IPS DF 4.7 (cell line): ENCODE results near the gene KRT32.
"Not testable (repeated sequence)": the region's sequence is repeated elsewhere in the genome, so short reads cannot be mapped to it uniquely, and the experiment has no call there.

Experiments used
- DNase-seq: peaks from one replicate; pipeline ENCODE4 v3.0.0-alpha.2; 2013; ENCODE audit warnings: low spot score; ENCODE audit errors: extremely low read depth

KRT32 gene

DNA sequence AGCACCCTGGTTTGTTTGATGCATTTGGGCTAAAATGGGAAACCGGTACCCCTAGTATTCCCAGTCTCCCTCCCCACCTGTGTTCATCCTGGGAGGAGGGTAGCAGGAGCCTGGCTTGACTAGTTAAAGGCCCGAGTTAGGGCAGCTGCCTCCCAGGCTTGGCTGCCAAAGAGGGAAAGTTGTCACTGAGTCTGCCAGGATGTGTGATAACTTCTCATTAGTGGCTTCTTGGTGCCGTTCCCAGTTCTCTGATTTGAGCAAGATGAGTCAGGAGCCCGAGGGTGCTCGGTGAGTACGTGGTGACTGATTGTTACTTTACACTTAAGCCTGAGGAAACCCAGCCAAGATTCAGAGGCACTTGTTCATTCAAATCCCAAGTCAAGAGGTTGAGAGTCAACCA is 2.5 kb downstream of the KRT32 start:
- no peak for DNase-seq

GRCh38 chr17:41464173-41464572 is 3.0 kb downstream of the KRT32 start:
- DNase-seq = no peak

DNA sequence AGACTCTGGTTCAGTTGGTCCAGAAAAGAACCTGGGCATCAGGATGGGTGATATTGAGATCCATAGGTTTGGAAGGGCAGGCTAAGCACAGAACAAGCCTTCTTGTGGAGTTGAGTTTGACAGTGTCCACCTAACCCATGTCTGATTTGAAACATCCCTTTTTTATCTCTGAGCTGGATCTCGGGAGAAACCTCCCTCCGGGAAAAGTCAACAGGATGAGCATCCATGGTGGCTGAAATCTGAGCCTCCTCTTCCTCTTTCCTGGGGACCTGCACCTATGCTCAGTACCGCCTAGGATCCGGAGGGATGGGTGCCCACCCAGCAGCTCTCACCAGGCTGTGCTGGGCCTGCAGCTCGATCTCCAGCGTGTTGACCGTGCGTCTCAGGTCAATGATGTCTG is 3.4 kb downstream of the KRT32 start:
- no peak for DNase-seq

DNA sequence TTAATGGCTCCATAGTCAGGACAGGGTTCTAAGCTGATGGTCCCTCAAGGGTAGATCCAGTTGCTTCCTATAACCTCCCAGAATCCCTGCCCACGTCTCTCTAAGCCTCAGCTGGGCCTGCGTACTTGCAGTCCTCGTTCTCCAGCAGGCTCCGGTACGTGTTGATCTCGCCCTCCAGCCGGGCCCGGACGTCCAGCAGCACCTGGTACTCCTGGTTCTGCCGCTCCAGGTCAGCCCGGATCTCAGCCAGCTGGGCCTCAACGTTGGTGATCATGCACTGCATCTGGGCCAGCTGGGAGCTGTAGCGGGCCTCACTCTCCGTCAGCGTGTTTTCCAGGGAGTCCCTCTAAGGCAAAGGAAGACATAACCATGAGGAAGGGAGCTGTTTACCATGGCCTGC is 4.5 kb downstream of the KRT32 start:
- no peak for DNase-seq

DNA sequence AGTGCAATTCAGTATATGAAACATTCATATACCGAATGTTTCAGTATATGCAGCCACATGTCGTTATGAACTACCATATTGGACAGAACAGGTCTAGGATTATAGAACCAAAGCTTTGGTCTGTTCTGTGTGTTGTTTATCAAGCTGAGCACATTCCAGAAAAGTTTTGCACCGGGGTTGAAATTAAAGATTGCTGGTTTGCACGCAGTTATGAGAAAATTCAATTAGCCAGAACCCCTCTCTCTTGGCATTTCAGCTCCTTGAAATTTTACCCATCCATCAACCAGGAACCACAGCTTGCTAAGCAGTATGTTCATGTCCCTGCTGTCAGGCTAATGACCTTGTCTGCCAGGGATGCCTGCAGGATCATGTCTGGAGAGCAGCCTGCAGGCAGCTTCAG is 9.5 kb downstream of the KRT32 start:
- DNase-seq = no peak

DNA sequence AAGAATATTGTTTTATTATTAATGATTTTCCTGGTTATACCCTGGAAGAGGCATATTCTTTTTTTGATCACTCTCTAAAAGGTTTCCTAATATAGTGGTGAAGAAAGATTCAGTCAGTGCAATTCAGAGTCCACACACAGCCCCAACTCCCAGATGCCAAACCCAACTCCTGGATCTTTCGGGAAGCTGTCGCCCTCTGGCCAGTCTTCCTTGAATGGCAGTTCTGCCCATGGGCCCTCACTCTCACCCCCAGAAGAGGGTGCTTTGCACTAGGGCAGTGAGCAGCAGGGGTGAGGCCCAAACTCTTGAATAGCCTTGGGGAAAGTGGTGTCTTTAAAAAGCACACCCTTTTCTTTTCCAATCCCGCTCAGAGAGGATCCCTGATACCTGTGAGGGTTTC is 11.0 kb downstream of the KRT32 start:
- no peak for DNase-seq

DNA sequence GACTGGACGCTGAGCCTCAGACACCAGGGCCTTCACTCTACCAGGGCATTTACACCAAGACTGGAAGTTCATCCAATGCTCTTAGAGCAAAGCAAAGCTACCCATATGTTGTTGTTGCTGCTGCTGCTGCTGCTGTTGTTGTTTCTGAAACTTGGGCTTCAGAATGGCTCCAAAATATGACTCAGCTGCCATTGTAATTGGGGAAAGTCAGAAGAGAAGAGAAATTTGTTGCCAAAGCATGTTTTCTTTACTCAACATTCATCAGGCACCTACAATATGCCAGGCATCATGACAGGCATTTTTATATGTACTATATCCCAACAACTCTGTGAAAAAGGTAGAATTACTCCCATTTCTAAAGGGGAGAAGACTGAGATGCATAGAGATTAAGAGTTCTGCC is 11.9 kb downstream of the KRT32 start:
- no peak for DNase-seq

- no peak for DNase-seq
Measured at GRCh38 chr17:41453066-41453465, 14.1 kb downstream of the KRT32 start.

- no peak for DNase-seq
Measured at GRCh38 chr17:41452281-41452680, 14.9 kb downstream of the KRT32 start.

GRCh38 chr17:41451154-41451728 is 15.9 kb downstream of the KRT32 start:
- DNase-seq = no peak

- no peak for DNase-seq
Measured at GRCh38 chr17:41449008-41449407, 18.2 kb downstream of the KRT32 start.

DNA sequence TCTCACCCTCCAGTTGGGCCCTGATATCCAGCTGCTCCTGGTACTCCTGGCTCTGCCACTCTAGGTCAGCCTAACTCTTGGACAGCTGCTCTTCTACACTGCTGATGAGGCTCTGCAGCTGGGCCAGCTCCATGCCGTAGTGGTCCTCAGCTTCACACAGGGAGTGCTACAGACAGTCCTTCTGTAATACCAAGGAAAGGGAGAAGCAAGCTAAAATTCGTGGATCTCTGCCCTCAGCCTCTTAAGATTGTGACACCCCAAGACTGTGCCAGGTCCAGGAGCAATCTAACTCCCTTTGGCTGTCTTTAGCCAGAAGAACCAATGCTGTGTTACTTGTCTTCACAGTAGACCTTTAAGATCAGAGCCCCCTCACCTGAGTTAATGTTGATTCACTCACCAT is 18.7 kb downstream of the KRT32 start:
- no peak for DNase-seq

DNA sequence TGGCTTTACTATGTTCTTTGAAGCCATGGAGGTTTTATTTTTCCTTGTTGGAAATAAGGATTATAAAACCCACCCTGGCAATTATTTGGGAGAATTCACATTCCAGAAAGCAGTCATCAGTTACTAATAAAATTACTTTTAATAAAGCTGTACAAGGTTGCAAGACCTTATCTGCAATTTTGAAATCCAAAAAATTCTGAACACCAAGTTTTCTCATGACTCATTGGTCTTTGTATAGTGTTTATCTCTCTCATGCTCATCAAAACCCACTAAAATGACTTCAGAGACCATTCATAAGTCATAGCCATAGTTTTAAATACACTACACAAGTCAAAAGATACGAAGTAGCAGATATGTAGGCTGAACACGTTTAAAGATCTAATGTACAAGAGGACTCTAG is 20.4 kb downstream of the KRT32 start:
- no peak for DNase-seq

GRCh38 chr17:41444640-41445039 is 22.5 kb downstream of the KRT32 start:
- DNase-seq = no peak

DNA sequence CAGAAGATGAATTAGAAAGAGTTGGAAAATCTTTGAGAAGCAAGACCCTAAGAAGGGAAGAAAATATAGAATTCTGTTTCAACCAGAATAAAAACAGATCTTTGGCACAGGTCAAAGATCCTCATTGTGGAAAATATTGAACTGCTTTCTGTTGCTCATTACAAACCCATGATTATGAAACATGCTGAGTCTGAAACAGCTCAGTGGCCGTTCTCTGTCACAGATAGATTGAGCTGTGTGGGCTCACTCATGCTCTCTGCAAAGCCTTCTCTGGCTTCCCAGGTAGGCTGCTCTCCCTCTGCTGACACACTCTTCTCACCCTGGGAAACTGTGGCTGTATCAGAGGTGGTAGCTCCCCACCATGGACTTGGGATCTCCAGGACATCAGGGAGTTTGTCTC is 23.0 kb downstream of the KRT32 start:
- DNase-seq = no peak

DNA sequence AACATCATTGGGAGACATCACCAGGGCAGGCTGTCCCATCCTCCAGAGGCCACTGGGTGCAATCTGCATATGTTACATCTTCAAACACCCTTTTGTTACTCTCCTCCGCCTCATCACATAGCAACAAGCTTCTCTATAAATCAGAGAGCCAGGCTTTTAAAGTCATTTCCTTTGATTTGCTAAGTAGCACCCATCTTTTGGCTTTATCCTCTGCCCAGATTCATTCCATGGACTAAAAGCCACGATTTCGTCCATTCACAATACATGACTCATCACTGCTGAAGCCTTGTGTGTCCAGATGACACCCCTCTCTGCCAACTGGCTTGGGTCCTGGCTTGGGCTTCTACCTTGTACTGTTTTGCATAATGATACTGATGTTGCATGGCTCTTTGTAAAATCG is 24.4 kb downstream of the KRT32 start:
- no peak for DNase-seq

DNA sequence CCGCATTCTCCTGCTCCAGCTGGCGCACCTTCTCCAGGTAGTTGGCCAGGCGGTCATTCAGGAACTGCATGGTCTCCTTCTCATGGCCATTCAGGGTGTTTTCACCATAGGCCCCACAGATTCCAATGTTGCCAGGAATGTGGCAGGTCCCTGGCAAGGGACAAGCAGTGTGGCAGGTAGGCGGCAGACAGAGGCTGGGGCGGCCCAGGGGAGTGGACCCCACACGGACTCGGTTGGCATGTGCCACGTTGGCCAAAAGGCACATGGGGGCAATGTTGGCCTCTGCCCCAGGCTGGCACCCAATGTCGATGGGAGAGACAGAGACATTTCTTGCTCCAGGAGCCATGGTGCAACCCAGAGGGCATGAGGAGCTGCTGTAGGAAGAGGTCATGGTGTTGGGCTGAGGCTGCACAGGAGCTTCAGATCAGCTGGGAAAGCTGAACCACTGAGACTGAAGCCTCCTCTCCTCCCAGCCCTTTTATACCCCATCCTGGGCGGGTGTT is 26.6 kb downstream of the KRT32 start, which contains the start of gene KRT38:
TSS of gene KRT38 (minus strand) at position 453 of the 503 bp plus-strand sequence. CDS start at position 391, 62 bp downstream.
- DNase-seq = no peak

- DNase-seq = no peak
Measured at GRCh38 chr17:41439375-41439774, 27.8 kb downstream of the KRT32 start.

- DNase-seq = no peak
Measured at GRCh38 chr17:41437769-41438168, 29.4 kb downstream of the KRT32 start.

- no peak for DNase-seq
Measured at GRCh38 chr17:41437254-41437653, 29.9 kb downstream of the KRT32 start.

- no peak for DNase-seq
Measured at GRCh38 chr17:41434415-41434814, 32.8 kb downstream of the KRT32 start.

DNA sequence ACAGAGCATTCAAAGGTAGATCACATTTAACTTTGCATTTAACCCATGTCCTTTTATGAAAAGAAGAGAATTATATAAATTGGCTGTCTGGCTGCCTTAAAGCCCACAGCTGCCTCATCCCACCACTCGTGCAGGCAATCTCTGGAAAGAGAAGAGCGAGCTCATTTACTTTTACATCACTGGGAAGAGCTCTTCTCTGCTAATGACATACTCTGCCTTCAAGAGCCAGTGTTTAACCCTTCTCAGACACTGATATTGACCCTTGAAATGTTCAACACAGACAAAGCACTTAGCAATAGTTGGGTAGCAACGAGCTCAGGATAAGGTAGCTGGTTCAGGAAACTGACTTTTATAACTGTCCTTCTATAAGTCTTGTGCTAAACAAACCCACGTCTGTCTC is 33.2 kb downstream of the KRT32 start:
- DNase-seq = no peak

DNA sequence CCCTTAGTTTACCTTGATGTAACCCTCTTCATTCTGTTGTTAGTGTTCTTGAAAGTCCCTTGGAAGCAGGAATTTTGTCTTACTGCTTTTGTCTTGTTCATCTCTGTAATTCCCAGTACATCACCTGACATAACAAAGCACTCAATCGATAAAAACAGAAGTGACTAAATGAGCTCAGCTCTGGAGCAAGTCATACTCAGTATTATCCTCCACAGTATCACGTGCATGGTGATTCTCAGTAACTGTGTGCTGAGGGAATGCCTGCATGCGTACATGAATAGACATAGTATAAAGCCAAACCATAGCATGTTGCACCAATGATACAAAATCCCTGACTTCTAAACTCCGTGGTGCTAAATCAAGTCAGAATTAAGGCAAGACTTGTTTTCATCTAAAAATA is 33.6 kb downstream of the KRT32 start:
- DNase-seq = no peak

GRCh38 chr17:41430376-41430775 is 36.8 kb downstream of the KRT32 start:
- DNase-seq = not testable (repeated sequence)
